CD4-positive, alpha-beta T cell treated with Interleukin-1 beta for 1 hour (primary cell): Measurements from ENCODE around the gene C14orf180.
"Not testable (repeated sequence)": the region's sequence is repeated elsewhere in the genome, so short reads cannot be mapped to it uniquely, and the experiment has no call there.

Experiments used
- DNase-seq, 2 donors: peaks; one replicate each; pipeline ENCODE4 v3.0.0-alpha.2; 2020 to 2022

The C14orf180 gene

DNA sequence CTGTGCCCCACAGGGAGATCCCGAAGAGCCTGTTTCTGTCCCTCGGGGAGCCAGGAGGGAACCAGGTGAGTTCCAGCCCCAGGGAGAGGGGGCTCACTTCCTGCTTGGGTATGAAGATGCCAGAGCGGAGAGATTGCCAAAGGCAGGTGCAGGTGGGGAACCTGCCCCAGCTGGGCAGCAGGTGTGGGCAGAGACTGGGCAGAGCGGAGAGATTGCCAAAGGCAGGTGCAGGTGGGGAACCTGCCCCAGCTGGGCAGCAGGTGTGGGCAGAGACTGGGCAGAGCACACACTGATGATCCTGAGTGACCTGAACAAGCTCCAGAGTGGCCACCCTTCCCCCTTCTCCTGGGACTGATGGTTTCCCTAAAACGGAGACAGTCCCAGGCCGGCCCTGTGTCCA is 375 bp downstream of the C14orf180 start:
- DNase-seq = not testable (repeated sequence)

DNA sequence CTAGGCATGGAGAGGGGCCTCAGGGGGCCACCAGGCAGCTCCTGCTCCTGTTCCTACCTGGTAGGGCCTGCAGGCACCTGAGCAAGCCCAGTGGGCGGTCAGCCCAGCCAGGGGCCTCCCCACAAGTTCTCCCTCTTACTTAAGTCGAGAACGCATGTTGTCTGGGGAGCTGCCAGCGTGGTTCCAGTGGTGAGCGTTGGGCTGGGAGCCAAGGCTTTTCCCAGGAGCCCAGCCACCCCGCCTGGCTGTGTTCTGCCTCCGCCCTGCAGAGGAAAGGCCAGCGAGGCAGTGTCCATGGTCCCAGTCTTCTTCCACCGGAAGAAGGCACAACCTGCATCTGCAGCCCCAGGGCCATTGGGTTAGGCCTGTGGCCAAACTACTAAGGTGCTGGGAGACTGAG is 1.4 kb downstream of the C14orf180 start:
- DNase-seq = no peak

DNA sequence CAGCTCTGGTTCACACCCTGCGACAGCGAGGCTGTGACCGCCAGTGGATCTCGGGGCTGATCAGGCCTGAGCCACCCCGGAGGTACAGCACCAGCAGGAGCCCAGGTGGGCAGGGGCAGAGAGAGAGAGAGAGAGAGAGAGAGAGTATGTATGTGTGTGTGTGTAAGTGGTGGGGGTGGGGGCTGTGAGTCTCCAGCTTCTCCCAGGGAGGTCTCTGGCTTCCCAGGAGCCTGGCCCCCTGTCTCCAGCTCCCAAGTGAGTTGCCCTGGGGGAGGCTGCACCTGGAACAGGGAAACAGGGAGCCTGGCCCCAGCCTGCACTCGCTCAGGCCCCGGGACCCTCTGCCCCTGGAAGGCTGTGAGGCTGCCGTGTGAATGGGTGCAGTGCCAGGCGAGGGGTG is 2.0 kb downstream of the C14orf180 start:
- DNase-seq = no peak

DNA sequence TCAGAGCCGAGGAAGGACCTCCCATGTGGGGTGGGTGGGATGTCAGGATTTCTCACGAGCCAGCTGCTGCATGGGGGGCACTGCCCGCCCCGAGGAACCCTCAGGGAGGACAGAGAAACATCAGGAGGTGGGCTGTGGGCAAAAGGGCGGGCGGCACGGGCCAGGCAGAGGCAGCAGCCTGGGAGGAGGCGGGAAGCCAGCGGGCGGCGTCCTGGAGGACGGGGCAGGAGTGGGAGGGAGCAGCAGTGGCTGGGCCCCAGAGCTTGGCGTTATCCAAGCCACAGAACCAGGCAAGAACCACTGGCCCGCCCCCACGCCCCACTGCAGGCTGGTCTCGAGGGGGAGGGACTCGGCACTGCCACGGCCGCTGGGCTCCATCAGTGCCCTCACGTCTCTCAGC is 2.4 kb downstream of the C14orf180 start:
- DNase-seq = no peak

DNA sequence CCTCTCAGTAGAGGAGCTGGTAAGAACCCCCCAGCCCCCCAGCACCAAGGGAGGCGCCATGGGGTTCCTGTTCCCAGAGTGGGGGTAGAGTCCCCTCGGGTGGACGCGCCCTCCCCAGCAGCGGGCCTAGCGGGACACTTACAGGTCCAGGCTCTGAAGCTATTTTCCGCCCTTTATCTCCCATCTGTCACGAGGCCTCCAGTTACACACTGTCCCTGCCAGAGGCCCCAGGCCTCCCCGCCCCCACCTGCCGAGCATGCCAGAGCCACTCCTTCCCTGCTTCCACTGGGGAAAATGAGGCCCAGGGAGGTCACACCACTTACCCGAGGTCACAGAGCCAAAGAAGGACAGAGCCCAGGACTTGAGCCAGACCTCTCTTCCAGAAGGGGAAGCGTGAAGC is 3.1 kb downstream of the C14orf180 start:
- no peak for DNase-seq

DNA sequence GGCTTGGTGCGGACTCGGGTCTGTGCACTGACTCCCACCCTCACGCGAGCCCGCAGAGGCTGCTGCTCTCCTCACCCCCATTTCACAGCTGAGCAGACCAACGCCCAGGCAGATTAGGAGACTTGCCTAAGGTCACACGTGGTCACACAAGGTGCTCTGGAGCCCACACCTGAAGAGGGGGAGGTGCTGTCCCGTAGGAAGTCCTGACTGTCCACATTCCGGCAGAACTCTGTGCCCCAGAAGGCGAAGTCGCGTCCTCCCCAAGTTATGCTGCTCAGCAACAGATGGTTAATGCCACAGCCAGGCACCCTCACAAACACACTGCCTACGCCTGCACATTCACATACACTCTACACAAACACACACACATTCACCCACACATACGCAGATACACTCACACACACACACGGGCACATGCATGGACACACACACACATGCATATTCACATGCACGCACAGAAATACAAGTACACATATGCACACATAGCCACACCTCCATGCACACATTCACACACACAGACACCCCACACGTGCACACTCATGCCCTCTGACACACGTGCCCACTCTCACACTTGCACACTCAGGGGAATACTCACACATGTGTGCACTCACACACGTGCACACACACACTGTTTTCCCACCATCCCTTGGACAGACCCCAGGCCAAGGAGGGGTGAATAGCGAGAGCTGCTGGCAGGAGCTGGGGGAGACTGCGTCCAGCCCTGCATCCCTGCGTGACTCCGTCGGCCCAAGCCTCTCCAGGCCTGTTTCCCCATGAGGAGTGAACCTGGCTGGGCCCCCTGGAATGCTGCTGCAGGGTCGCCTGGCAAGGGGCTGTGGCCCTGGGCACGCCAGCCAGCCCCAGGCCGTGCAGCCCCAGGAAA is 4.1 kb downstream of the C14orf180 start:
- DNase-seq = no peak

DNA sequence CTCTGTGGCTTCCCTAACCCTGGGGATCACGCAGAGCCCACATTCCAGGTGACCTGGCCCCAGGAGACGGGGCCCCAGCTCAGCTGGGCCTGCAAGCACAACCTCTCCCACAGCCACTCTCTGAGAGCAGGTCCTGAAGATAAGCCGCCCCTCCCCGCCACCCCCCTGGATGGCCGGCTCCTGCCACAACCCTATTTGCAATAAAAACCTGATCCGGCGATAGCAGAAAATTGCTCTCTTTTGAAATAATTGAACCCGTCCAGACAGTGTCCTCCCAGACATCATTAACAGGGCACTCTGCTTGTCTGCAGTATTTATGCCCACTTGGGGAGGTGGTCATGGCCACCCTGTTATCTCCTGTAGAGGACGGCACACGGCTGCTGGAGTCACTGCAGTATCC is 5.0 kb downstream of the C14orf180 start:
- DNase-seq = no peak

DNA sequence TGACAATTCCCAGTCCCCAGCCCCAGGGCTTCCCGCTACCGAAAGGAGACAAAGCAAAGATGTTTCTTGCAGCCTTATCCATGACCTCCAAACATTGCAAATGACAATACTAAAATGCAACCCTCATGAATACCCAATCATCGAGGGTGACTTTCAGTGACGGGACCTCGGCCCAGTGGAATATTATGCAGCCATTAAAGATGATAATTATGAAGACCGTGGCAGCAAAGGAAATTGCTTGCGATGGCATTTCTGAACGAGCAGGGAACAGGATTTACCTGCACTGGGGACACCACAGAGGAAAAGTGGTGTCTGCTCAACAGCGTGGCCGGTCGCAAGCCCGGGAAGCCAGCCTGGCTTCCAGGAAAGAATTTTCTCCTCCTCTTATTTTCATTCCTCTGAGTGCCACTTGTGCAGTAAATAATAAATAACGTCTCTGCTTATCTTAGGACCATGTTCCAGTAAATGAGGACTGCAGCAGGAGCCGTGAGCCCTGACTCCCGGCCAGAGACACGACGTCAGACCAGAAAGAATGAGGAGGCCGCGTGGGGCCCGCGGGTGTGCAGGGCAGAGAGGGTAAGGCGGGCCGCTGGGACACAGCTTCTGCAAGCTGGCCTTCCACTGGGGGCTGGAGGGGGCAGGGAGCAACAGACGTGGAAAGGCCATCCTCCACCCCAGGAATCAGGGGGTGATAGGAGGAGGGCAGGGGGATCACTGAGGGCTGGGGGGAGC is 6.6 kb downstream of the C14orf180 start:
- no peak for DNase-seq

DNA sequence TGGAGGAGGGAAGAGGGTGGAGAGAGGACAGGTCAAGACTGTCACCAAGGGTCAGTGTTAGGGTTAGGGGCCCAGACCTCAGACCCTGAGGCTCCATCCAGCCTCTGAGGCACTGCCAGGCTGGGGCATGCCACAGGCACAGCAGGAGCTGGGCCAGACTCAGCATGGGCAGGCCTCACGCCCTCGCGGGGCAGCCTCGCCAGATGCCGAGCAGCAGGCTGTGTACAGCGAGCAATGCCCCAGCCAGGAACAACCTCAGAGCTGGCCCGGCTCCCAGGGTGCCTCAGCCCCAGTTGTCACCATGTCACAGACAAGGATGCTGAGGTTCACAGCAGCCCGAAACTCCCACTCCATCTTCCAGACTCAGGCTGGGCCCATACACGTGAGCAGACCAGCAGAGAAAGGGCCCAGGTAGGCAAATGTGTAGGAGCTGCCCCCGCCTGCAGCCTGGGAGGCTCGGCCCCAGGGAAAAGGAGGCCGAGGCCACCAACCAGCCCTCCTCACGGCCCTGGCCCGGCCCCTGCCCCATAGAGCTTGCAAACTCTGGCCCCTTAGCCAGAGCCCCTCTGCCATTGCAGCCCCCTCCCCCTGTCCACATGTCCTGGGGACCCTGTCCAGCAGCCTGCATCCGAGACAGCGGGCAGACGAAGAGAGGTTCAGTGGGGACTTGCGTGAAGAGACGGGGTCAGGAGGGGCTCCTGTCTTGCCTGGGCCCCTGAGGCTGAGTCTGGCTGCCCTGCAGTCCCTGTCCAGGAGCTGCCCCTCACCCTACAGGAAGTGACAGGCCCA is 7.5 kb downstream of the C14orf180 start:
- no peak for DNase-seq

DNA sequence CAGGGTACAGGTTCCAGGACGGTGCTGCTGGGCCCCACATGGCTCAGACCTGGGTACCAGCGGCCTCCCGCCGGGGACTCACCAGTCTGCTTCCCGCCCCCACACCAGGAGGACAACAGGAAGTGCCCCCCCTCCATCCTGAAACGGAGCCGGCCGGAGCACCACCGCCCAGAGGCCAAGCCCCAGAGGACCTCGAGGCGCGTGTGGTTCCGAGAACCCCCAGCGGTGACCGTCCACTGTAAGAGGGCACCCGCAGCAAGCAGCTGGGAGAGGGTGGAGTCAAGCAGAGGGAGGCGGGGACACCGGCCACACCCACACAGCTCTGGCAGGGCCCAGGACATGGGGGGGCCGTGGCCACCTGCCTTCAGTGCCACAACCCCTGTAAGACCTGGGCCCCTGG is 8.1 kb downstream of the C14orf180 start:
- no peak for DNase-seq

DNA sequence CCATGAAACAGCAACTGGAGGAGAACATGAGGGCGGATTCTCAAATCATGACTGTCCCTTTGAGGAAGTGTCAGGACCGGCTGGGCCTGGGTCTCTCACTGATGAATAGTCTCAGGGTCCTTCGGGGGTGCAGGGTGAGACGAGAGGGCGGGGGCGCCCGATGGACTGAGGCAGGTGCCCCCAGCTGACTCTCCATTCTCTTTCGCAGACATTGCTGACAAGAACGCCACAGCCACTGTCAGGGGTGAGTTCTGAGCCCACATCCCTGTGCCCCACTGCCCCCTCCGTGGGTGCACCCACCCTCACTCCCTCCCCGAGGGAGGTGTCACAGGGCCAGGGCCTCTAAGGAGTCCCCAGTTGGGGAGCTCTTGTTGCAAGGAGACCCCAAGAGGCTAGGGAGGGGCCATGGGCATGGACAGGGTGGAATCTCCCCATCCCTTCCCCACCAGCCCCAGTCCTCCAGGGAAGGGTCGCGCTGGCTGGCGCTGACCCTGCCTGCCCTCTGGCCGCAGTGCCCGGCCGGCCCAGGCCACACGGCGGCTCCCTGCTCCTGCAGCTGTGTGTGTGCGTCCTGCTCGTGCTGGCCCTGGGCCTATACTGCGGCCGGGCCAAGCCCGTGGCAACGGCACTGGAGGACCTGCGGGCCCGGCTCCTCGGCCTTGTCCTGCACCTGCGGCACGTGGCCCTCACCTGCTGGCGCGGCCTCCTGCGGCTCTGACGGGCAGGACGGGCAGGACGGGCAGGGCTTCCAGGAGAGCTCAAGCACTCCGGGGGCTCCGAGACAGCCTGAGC is 8.7 kb downstream of the C14orf180 start:
- no peak for DNase-seq

DNA sequence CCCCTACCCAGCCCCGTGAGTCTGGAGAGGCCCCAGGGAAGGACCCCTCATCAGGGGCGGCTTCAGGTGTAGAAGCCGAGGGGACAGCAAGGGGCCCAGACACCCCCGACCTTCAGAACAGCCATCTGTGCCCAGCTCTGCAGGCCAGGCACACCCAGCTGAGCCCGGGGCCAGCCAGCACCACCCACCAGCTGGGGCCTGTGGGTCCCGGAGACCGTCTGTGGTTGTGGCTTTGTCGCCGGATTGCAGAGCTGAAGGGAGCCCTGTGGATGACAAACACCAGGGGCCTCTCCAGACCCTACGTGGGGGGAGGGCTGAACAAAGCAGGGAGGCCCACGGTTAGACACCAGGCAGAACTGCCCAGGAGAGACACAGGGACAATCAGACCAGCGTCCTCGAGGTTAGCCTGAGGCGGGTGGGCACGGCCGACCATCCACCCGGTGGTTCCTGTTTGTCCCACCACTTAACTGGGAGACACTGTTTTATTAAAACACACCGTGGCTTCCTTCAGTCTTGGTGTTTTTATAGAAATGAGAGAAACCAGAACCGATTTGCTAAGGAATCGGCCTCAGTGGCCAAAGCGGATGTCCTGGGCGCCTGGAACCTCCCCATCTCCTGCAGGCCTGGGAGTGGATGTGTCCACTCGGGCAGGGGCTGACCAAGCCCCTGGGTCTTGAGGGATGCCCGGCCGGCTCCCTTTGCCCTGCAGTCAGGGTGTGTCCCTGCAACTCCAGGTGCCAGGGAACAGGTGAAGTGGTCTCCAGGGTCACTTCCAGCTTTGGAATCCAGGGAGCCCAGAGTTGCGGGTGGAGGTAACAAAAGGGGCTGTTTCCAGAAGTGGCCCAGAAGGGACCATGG is 10.0 kb downstream of the C14orf180 start:
- DNase-seq = no peak

DNA sequence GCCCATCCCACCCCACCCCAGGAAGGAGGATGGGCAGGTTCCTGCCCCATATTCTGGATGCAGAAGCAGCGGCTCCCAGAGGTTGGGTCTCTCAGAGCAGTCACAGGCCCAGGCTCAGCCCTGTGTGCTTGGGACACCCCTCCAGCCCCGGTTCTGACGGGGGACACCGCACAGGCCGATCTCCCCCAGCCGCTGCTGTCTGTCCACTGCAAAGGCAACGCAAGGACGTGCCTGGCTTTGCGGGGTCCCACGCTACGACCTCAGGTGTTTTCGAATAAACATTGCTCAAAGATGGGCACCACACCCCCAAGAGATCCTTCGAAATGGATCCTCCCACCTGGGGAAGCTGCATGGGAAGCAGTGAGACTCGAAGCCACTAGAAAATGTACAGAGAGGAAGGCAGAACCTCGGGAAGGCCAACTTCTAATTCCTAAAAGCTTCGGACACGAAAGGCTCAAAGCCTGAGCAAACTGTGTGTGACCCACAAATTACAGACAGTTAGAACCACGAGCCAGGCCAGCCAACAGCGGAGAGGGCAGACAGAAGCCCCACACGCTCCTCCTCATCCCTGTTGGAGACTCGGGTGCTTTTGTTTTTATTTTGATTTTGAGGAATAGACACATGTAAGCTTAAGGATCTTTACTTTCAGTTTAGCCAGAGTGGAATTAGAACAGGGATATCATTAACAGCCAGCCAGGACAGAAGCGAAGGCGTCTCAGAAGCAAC is 10.8 kb downstream of the C14orf180 start:
- no peak for DNase-seq

DNA sequence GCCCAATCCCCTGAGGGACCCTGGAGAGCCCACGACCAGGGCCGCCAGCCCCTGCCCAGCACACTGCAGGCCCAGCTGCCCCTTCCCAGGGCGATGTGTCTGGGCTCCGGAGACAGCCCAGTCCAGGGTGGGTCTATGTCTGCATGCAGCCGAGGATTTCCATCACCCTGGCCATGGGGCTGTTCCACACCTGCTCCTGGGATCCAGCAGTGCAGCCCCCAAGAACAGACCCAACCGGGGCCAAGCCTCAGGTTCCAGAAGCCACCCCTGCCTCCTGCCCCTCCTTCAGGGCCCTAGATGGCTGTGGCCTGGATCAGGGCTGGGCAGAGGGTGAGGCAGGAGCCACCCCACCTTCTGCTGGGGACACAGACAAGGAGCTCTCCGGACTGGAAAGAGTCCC is 11.5 kb downstream of the C14orf180 start:
- DNase-seq = no peak

DNA sequence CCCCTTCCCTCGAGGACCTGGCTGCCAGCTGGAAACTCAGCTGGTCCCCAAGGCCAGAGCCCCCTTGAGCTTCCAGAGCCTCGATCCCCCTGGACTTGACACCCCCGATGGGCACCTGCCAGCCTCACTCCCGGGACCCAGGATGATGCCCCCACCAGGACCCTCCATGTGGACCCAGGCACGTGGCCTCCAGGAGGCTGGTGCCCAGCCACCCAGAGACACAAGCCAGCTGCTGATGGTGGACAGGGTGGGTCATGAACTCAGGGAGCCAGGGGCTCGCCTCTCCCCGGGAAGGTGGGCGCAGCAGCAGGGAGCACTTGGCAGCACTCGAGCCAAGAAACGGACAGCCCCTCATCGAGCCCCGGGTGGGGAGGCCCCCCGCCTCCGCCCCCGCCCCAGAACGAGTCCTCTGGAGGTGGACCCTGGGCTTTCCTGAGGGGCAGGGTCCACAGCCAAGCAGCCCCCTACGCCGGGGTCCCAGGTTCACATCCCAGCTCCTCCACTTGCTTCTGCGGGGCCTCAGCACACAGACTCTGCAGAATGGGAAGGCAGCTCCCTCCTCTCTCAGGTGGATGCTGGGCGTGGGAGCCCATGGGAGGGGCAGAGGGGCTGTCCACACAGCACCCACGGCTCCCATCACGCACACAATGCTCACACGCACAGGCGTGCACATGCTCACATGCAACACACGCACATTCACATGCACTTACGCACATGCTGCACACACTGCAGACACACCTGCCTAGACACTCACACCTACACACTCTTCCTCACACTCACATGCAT is 12.1 kb downstream of the C14orf180 start:
- DNase-seq = no peak

DNA sequence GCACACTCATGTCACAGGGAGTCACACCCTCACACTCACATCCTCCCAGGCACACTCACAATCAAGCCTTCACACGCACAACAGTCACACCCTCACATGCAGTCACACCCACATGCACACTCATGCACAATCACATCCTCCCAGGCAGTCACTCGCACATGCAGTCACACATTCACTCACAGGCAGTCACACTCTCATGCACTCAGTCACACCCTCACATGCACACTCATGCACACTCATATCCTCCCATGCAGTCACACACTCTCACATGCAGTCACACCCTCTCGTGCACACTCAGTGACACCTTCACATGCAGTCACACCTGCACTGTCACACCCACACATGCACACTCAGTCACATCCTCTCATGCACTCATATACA is 12.7 kb downstream of the C14orf180 start:
- no peak for DNase-seq

DNA sequence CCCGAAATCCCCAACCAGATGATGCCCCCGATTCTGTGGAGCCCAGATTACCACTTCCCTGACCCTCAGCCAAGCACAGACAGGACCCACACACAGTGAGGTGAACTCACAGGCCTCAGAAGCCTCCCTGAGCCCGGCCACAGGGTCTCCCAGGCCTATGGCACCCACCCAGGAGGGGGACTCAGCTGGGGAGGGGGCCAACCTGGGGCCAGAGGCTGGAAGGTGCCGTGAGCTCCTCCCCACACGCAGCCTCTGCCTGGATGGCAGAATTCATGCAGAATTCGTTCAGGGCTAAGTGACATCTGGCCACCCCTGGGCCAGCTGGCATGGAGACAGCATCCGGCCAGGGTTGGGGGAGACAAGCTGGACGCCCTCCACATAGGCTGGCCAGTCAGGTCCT is 13.2 kb downstream of the C14orf180 start:
- no peak for DNase-seq

DNA sequence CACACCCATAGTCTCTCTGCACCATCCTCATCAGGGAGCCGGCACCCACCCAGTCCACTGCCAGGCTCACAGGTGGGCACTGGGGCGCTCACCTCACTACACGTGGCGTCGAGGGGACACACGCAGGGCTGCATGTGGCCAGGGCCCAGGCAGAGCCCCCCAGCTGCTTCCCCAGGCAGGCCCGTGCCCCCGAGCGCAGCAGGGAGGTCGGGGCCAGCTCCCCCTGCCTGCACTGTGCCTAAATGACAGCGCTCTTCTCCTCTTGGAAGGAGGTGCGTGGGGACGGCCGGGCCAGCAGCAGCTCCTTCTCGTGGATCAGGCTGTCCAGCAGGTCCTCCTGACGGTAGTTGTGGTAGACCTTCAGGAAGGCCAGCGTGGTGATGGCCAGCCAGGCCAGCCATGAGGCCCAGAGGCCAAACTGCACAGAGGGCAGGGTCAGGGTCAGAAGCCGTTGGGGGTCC is 13.7 kb downstream of the C14orf180 start:
- DNase-seq = no peak

DNA sequence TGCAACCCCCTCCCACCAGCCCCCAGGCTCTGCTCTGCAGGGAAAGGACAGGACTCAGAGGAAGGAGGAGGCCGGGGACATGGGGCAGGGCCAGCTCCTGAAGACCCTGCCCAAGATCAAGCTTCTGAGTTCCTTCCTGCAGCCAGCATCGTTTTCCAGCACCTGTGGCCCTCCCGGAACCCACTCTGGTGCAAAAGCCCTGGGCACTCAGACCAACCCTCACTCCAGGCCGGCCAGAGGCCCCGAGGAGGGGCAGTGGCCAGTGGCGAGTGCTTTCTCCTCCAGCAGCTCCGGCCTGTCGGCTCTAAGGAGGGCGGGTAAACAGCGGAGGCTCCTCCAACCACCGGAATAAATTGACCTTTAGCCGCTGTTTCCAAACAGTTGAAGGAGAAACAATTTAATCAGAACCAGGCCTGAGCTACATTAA is 14.2 kb downstream of the C14orf180 start:
- no peak for DNase-seq
